ENCODE results near the gene MAP4K2.

Gene MAP4K2

DNA sequence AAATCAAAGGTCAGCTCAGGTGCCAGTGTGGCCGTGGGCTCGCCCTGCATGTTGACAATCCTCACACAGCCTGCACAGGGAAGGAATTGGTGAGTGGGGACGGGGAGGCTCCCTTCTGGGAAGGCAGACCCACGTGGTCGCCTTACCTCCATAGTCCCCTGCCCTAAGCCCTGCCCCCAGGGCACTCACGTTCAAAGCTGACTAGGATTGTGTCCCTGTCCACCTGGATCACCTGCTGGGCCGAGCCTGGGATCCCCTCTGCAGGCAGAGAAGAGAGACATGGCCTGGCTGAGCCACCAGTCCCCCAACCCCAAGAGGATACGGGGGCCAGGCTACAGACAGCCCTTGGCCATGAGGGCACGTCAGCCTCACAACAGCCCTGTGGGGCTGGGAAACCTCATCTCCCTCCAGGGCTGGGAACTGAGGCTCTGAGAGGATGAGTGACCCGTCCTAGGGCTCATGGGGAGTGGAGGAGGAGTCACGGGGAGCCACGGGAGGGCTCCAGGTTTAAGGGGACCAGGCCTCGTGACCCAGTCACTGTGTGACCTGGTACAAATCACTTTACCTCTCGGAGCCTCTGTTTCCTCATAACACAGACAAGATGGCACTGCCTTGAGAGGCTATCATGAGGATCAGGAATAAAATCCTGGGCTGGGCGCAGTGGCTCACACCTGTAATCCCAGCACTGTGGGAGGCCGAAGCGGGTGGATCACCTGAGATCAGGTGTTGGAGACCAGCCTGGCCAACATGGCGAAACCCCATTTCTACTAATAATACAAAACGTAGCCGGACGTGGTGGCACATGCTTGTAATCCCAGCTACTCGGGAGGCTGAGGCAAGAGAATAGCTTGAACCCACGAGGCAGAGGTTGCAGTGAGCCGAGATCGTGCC lies 12.6 kb downstream of the MAP4K2 start:
- no peak for DNase-seq (ENCODE audit: low spot score)

DNA sequence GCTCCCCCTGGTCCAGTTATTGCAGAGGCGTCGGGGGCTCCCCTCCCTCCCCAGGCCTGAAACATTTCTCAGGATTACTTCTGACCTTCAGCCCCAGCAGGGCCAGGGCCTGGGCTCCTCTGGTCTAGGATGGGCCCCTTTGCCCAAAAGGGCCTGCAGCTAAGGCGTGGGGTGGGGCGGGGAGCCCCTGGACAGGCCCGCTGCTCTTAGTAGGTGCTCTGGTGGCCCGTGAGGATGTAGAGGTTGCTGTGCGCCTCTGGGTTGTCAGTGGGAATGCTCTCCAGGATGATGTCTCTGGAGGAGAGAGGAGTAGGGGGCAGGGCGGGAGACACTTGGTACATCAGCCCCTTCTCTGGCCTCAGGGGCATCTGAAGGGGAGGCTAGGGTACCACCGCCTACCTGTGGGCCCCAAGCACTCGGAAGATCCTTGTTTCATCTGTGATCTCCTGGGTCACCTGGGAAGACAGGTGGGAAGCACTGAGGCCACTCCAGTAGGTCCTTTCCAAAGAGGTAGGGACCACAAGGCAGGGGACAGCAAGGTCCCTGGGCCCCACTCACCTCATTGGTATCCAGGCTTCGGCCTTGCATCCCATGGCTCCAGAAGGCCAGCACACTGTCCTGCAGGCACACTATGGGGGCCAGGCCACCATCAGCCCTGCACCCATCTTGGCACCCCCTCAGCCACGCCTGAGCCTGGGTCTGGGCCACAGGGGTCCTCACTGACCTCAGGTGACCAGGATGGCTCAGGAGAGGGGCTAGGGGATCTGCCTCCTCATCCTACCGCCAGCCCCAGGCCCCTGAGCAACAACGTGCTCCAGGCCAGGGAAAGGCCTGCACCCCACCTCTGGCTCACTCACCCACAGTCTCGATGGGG lies 13.4 kb downstream of the MAP4K2 start:
- no peak for DNase-seq (ENCODE audit: low spot score)

DNA sequence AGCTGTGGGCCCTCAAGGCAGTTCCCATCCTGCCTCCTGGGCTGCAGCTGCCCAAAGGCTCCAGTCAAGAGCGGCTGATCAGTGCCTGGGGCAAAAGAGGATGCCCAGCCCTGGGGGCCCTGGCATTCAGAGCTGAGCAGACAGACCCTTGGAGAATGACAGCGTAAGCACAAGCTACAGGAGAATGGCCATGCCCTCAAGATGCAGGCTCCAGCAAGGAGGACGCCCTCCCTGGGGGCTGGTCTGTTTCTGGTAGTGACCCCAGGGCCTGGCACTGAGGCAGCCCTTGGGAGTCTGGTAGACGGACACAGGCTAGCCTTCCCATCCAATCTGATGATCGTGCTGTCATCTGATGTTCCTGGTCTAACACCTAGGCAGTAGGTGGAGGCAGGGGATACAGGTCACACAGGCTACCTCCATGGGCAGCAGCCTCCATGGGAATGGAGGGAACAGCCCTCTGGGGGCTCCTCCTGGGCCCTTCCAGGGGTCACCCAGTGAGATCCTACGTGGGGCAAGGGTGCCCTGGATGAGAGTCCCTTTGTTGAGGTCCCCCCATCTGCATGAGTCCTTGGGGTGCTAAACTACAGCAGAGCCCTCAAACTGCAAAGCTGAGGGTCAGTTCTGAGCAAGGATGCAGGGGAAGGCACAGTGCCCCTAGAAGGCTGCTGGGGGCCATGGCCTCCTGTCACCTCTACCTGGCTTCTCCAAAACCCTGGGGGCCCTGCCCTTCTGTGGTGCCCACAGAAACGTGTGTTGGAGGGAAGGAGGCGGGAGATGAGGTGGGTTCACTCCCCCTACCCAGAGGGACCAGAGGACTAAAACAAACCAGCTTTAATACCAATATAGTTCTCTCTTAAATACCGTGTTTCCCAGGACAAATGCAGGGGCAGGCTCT lies 14.4 kb downstream of the MAP4K2 start:
- no peak for DNase-seq (ENCODE audit: low spot score)

DNA sequence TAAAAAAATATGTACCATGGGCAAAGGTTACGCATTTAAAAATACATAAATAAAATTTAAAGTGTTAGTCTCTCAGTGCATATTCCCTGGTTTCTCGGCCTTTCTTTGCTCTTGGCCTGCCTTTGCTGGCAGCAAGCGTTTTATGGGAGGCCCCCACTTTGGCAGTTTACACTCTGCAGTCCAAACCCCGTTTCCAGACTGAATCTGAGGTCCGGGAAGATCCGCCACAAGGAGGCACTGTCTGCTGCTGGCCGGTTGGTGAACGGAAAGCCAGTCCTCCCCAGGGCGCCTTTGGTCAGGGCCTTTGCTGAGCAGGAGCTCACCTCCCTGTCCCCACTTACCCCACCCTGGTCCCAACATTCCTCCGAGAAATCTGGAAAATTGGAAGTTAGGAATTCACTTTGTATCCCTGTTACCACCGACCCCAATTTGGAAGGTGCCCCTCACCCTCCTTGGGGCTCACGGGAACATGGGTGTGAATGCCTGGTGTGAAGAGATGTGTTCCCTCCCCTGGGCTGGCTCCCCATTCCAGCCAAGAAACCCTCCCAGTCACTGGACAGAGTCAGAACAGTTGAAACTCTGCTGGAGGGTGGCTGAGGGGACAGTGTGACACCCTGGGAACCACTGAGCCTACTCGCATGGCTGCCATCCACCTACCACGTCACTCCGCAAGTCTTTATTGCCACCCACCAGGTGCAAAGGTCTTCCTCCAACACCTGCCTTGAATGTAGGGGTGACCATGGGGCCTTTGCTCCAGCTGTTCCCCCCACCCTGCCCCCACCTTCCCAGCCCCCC lies 15.3 kb downstream of the MAP4K2 start:
- DNase-seq (ENCODE audit: low spot score) = peak; percentile 52

DNA sequence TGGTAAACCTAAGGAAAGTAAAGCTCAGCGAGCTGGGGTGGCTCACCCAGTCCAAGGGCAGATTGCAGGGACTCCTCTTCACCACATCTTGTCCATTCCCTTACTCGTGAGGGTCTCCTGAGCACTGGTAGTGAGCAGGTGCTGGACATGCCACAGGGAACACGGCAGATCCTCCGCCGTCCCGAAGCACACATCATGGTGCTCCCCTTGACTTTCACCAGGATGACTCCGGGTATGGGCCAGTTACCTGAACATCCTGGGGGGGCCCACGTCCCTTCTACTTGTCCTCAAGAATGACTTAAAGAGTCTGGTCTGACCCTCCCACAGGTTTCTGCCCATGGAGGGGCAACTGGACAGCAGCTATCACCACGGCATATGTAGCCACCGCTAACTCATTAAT lies 16.7 kb downstream of the MAP4K2 start:
- DNase-seq (ENCODE audit: low spot score) = no peak

DNA sequence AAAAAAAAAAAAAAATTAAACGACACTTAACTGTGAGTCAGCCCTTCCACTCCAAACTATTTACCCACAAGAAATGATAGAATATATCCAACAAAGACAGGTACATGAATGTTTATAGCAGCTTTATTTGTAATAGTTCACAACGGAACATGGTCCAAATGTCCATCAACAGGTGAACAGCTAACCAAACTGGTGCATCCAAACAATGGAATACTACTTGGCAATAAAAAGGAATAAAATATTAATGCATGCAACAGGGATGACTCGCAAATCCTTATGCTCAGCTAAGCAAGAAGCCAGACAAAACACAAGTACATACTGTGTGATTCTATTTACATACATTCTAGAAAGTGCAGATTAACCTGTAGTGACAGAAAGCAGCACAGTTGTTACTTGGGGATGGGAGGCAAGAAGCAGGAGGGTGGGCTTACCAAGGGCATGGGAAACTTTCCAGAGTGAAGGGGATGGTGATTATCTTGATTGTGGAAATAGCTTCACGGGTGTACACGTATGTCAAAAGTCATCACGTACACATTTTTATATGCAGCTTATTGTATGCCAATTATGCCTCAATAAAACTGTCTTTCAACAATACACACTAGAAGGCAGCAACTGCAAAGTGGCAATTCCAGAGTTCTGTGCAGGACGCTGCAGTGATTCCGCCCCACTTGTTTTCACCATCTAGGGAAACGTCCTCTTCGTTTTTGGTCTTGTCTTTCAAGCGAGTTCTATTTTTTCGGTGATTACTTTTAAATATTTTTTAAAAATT lies 18.0 kb downstream of the MAP4K2 start:
- no peak for DNase-seq (ENCODE audit: low spot score)

DNA sequence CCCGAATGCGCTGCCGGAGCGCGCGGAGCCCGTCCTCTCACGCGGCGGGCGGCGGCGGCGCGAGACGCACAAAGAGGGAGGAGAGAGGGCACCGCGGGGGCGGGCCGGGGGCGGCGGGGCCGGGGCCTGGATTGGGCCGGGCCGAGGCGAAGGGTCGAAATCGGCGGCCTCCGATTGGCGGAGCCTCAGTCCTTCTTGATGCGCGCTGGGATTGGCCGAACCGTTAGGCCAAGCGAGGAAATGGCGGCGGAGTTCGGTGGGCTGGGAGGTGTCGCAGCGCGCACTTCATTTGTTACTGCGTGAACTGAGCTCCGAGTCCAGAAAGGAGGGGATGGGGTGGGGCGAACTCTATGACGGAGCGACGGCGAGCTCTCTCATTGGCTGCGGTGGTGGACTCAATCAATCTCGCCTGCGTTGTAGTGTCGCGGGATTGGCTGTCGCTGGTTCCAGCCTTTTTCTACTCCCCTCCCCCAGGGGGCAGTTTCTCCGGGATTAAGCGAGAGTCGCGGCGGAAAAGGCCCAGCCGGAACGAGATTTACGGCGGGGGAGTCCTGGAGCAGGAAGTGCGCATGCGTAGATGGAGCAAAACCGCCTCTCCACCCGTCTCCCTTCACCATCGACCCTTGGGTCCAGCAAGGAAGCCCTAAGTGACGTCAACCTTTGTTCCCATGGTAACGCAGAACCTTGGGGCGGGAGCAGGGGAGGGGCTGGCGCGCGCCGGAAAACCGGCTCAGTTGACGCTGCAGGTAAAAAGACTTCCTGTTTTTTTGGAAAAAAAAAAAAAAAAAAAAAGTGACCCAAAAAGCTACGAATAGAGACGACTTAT lies 24.3 kb downstream of the MAP4K2 start, which contains the start of gene SF1:
Gene SF1, minus strand, starts transcription at position 70 of the 826 bp plus-strand sequence. CDS start 150 bp downstream, outside the sequence.
- DNase-seq (ENCODE audit: low spot score) = peak; percentile 99

DNA sequence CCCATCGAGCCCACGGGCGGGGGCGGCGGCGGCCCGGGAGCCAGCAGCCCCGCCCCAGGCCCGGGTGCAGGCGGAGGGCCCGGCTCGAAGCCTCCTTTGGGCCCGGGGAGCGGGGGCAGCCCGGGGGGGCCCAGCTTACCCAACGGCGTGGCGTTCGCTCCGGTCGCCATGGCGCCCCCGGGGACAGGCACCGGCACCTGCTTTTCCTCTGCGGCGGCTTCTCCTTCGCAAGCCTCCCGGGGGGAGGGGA lies 24.9 kb downstream of the MAP4K2 start:
- DNase-seq (ENCODE audit: low spot score) = no peak

DNA sequence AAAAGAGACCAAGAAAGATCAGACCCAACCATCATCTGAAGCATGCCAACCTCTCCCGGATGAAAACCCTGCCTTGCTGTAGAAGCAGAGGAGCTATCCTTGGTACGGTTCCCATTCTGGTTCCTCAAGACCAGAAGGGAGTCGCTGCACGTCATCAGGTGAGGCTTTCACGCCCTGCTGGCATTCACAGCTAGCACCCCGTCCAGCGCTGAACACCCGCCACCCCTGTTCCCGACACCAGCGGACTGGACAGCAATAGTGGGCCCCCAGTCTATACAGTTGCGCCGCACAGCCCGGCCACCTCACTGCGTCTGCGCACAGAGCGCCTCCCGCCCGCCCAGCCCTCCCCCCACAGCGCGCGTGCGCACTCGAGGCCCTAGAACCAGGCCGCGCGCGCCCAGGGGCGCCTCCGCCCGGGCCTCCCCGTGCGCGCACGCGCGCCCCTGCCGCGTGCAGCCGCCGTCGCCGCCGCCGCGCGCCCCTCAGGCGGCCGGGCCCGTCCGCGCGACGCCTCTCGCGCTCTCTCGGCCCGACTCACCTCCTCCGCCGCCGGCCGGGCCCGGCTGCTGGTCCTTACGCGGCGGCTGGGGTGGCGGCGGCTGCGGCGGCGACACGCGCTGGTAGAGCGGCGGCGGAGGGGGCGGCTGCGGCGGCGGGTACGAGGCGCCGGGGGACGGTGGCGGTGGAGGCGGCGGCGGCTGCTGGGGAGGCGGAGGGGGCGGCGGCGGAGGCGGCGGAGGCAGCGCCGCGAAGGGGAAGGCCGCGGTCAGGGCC lies 25.4 kb downstream of the MAP4K2 start:
- peak; percentile 65 for DNase-seq (ENCODE audit: low spot score)

DNA sequence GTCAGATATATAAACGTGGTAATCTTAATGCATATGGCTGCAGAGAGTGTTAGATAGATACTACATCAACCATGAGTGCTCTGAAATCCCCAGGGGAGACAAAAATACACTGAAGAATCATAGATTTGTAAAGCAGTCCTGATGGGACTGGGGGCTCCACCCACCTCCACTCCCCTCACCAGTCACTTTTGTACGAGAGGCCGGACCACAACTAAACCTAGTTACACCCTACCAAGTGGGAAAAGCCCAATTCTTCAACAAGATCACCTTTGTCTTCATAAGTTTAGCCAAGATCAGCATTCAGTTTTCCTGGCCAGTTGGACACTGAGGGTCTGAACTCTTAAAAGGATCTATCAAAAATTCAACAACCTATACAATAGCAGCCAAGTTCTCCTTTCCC lies 26.1 kb downstream of the MAP4K2 start:
- DNase-seq (ENCODE audit: low spot score) = no peak

DNA sequence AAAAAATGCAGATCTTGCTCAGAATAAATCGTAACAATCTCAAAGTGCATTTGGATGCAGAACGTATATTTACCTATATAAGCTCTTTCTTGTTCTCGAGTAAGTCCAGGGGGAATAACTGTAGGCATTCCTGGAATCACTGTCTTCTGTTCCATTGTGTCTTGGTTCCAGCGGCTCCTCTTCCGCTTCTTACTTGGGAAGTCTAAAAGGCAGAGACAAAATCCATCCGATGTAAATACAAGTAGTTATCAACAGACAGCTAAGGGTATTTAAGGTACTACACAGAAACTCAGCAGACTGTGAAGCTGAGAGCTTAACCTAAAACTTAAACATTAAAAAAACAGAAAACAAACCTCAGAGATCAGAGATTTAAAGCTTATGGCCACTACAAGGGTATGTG lies 26.6 kb downstream of the MAP4K2 start:
- no peak for DNase-seq (ENCODE audit: low spot score)

DNA sequence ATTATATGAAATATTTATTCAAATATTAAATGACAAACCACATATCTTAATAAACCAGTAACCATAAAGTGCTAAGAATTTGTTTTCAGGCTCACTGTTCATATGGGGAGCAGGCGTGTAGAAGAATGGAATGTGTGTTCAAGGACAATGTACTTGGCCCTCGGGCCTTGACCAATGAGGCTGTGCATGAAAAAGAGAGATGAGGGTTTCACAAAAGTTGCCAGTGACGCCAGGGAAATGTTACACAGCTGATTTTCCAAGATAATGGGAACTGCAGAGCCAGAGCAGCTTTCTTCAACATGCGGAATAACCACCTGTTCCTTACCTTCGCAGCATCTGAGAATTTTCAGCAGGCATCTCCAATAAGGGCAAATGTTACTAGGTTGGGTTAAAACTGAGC lies 28.9 kb downstream of the MAP4K2 start:
- no peak for DNase-seq (ENCODE audit: low spot score)

DNA sequence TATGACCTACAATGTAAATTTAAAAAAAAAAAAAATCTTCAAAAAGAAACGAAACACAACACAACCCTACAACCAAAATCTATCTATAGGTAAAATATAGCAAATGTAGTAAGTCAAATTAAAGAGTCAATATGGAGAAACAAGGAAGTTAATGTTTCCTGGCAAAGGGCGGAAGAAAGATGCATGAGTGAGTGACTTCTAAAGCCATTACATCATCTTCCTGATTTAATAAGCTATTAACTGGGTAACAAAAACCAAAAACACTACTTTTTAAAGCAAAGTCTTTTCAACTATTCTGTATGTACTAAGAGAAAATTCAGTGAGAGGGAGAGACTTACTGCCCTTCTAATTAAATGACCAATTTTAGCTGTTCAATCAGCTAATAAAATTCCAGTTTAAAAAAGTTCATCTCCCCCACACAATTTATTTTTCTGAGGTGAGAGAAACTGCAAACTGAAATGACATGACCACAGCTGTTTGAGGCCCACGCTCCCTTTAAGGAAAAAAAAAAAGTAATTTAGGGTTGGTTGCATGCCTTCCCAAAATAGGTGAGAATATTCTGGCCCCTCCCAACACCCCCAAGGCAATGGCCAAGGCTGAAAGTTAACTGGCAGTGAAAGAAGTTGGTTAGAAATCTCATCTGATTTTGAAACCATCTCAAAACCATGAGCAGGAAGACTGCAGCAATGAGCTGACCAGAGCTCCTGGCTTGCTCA lies 30.6 kb downstream of the MAP4K2 start:
- DNase-seq (ENCODE audit: low spot score) = no peak

DNA sequence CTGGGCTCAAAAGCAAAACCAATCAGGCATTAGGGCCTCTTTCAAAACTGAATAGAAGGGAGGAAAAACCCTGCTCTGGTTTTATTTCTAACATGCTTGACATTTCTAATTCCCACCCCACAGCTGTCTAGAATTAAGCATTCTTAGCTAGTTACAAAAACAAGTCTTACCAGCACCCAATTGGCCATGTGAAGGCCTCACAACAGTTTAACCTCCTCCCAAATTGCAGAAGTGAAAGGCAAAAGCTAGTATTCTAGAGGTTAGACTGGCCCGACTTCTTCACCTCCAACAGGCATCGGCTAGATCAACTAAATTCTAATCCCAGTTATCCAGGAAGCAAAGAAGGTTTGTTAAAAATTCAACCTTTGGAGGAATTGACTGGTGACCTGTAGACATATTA lies 31.2 kb downstream of the MAP4K2 start:
- no peak for DNase-seq (ENCODE audit: low spot score)

DNA sequence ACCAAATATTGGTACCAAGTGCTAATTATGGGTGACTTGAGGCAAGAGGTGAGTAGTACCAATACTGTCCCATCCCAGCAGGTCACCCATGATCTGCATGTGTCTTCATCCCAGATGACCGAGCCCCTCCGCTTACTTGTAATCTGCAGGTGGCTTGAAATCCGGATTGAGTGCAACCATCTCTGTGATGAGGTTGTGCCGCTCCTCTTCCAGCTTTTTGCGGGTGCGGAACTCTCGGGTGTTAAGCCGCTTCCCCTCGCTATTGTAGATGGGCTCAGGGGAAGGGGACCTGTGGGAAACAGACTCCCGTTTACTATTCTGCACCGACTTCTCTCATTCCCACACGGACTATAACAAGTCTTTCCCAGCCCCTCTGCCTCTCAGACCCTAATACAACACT lies 32.9 kb downstream of the MAP4K2 start:
- no peak for DNase-seq (ENCODE audit: low spot score)

DNA sequence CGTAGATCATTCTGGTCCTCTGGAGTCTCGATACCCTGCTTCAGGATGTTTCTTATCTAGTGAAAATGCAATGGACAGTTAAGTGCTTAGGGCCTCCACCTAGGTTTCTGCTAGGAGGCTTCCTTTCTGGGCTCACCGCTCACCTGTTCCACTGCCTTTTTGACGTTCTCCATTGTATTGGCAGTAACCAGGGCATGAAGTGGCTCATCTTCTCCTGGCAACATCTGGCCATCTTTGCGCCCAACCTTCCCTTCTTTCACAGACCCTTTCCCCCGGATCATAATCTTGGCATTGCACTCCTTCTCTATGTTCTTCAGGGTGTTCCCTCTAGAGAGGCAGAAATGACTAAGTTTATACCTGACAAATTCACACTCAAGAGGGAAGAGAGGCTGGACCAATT lies 33.7 kb downstream of the MAP4K2 start:
- DNase-seq (ENCODE audit: low spot score) = no peak

DNA sequence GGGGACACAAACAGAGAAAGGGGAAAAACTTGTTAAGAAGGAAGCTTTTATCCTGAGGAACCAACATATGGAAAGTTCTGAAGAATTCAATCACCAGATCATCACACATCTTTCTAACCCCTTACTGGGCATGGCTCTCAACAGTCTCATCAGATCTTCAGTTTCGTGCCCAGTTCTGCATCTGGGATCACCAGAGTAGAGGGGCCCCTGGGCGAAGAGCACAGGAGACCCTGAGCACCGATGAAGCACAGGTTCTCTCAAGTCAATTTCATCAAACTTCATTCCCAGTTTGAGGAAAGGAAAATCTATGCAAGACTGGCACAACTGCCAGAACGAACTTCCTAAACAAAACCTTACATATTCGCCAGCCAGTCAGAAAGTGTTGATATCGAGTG lies 34.7 kb downstream of the MAP4K2 start:
- DNase-seq (ENCODE audit: low spot score) = no peak
